CD14-positive monocyte (primary cell): Measurements from ENCODE around the gene ADAMTS8. TPM values are rescaled to one million over a fixed set of nuclear protein-coding genes. Genes with fewer than 3 reads are reported as not detected.

Experiments
- DNase-seq, 3 donors: peaks; one replicate each; pipeline ENCODE4 v3.0.0-alpha.2; 2011 to 2022
- H2AFZ ChIP-seq: 2 replicates; pipeline ENCODE4 v1.6.0; 2012; ENCODE audit warnings: mild to moderate bottlenecking, low read depth, low read length, inconsistent platforms; ENCODE audit not compliant: insufficient read depth, poor library complexity, severe bottlenecking
- H3K27ac ChIP-seq, 2 donors: 1 replicate in 1 of 2; 2 replicates in 1 of 2; pipeline ENCODE4 v1.5.1; 2012 to 2013; ENCODE audit warnings: low read length in 2 of 2, control low read depth in 1 of 2, inconsistent platforms in 1 of 2, low read depth in 1 of 2, mild to moderate bottlenecking in 1 of 2
- H3K27me3 ChIP-seq, 2 donors: one replicate each; pipeline versions ENCODE4 v1.6.0 to v1.6.1; 2011 to 2013; ENCODE audit warnings: low read length in 2 of 2; ENCODE audit not compliant: control insufficient read depth in 2 of 2, insufficient read depth in 2 of 2
- H3K36me3 ChIP-seq, 2 donors: replicated peaks in 1 of 2; 1 replicate in 1 of 2; 2 replicates in 1 of 2; pipeline versions ENCODE4 v1.5.1 to v1.6.1; 2012 to 2013; ENCODE audit warnings: low read length in 2 of 2, control low read depth in 1 of 2, inconsistent platforms in 1 of 2, mild to moderate bottlenecking in 1 of 2; ENCODE audit not compliant: insufficient read depth in 2 of 2, control insufficient read depth in 1 of 2
- H3K4me1 ChIP-seq, 2 donors: 1 replicate in 1 of 2; 2 replicates in 1 of 2; pipeline versions ENCODE4 v1.5.1 to v1.6.1; 2012 to 2013; ENCODE audit warnings: low read length in 2 of 2, control low read depth in 1 of 2, inconsistent platforms in 1 of 2, mild to moderate bottlenecking in 1 of 2, moderate library complexity in 1 of 2; ENCODE audit not compliant: insufficient read depth in 2 of 2, control insufficient read depth in 1 of 2
- H3K4me2 ChIP-seq: replicated peaks from 2 replicates; pipeline ENCODE3; 2012; ENCODE audit warnings: low read length, moderate library complexity, mild to moderate bottlenecking; ENCODE audit not compliant: poor library complexity, severe bottlenecking; ENCODE audit errors: extremely low read depth
- H3K4me3 ChIP-seq, 3 experiments: fragments of 200-600 bp in 1 of 3; sonication (generic) in 1 of 3; replicated peaks in 1 of 3; 1 replicate in 2 of 3; 2 replicates in 1 of 3; pipeline ENCODE4 v1.5.1; 2011 to 2013; ENCODE audit warnings: low read length in 3 of 3, mild to moderate bottlenecking in 3 of 3, control low read depth in 2 of 3, low read depth in 2 of 3, inconsistent platforms in 1 of 3, moderate library complexity in 1 of 3
- H3K79me2 ChIP-seq: 2 replicates; pipeline ENCODE4 v1.6.0; 2012; ENCODE audit warnings: mild to moderate bottlenecking, control low read depth, inconsistent platforms, low read length, moderate library complexity; ENCODE audit not compliant: insufficient read depth
- H3K9ac ChIP-seq: 2 replicates; pipeline ENCODE4 v1.6.0; 2017; ENCODE audit warnings: low read length, mild to moderate bottlenecking; ENCODE audit not compliant: insufficient read depth, poor library complexity, severe bottlenecking
- H3K9me3 ChIP-seq, 2 donors: replicated peaks in 1 of 2; 1 replicate in 1 of 2; 2 replicates in 1 of 2; pipeline versions ENCODE4 v1.5.1 to v1.6.1; 2012 to 2013; ENCODE audit warnings: low read length in 2 of 2, control low read depth in 1 of 2; ENCODE audit not compliant: control insufficient read depth in 1 of 2, insufficient read depth in 1 of 2
- H4K20me1 ChIP-seq: 2 replicates; pipeline ENCODE4 v1.6.0; 2012; ENCODE audit warnings: mild to moderate bottlenecking, low read length, control low read depth, moderate library complexity; ENCODE audit not compliant: insufficient read depth
- H3K27ac Mint-ChIP-seq, 7 donors: one replicate each; pipeline ENCODE4 v1.8.0; 2020; ENCODE audit warnings: mild to moderate bottlenecking in 7 of 7, mixed read lengths in 7 of 7, moderate library complexity in 6 of 7, inconsistent platforms in 2 of 7
- H3K27me3 Mint-ChIP-seq, 3 donors: one replicate each; pipeline ENCODE4 v1.8.0; 2021 to 2022; ENCODE audit warnings: low read depth in 3 of 3, mild to moderate bottlenecking in 3 of 3, mixed read lengths in 3 of 3, moderate library complexity in 3 of 3, inconsistent platforms in 1 of 3
- H3K36me3 Mint-ChIP-seq, 2 donors: one replicate each; pipeline ENCODE4 v1.8.0; 2020; ENCODE audit warnings: mixed read lengths in 2 of 2, inconsistent platforms in 1 of 2, mild to moderate bottlenecking in 1 of 2
- H3K4me1 Mint-ChIP-seq: one replicate; pipeline ENCODE4 v1.8.0; 2020; ENCODE audit warnings: mild to moderate bottlenecking, mixed read lengths
- H3K4me3 Mint-ChIP-seq, 2 donors: one replicate each; pipeline ENCODE4 v1.8.0; 2020; ENCODE audit warnings: mild to moderate bottlenecking in 2 of 2, mixed read lengths in 2 of 2, moderate library complexity in 1 of 2
- H3K9me3 Mint-ChIP-seq, 7 donors: one replicate each; pipeline ENCODE4 v1.8.0; 2020 to 2022; ENCODE audit warnings: mixed read lengths in 7 of 7, mild to moderate bottlenecking in 6 of 7, moderate library complexity in 6 of 7, inconsistent platforms in 2 of 7
- CTCF ChIP-seq: fragments of 200-600 bp; IDR thresholded peaks from one replicate; pipeline ENCODE4 v1.8.0; 2022; ENCODE audit warnings: antibody characterized with exemption, mild to moderate bottlenecking
- WGBS: methylation state at CpG from one replicate; pipeline ENCODE4 v1.1.5; 2013; ENCODE audit warnings: missing lambda C conversion rate; ENCODE audit not compliant: insufficient coverage; 5-methylcytosine and 5-hydroxymethylcytosine counted together
- intact Hi-C, 2 donors: fragments of 100-400 bp; cut with micrococcal nuclease; formaldehyde crosslinking; loops; one replicate each; pipeline versions ENCODE4 v1.15.0 to v1.15.1; 2023
- polyA plus RNA-seq, 3 donors: library from polyadenylated mRNA; depleted of rRNA in 1 of 3; unstranded in 2 of 3; stranded (reverse) in 1 of 3; fragments of 300-500 nt in 2 of 3; fragments of >200 nt in 1 of 3; fragmentation: Illumina TruSeq in 2 of 3; gene quantifications; 1 replicate in 2 of 3; 2 replicates in 1 of 3; pipeline ENCODE4 v1.2.3, GENCODE V29; 2012 to 2021

The ADAMTS8 gene
- polyA plus RNA-seq, 3 donors, result not detected

GRCh38 chr11:130448039-130448415 lies 19.6 kb upstream of the ADAMTS8 start:
- Histone ChIP-seq H3K27ac (no peak overlapping the region), H3K4me1 (no peaks in the 10 kb centered on the region), H3K36me3 (no peaks in the 10 kb centered on the region), H3K27me3 (peaks cover 35 to 55% of the 10 kb centered on the region in 2 donors), H3K4me3 (peak overlapping the region in 1 of 3 experiments; percentile 42), H4K20me1 (no peaks in the 10 kb centered on the region), H2AFZ (no peak overlapping the region), H3K9me3 (peaks cover 0 to 9% of the 10 kb centered on the region in 2 donors), H3K4me2 (peak overlapping the region; percentile 55), H3K9ac (no peak overlapping the region), H3K79me2 (no peaks in the 10 kb centered on the region)
- intact Hi-C loops, result no loop called here
- Mint-ChIP-seq H3K27ac (no peak overlapping the region), H3K4me3 (peak overlapping the region in 1 of 2 donors; percentile 91), H3K27me3 (peaks cover 50 to 71% (median 51%) of the 10 kb centered on the region in 3 donors), H3K9me3 (peaks cover 0 to 15% (median 0%) of the 10 kb centered on the region in 7 donors), H3K36me3 (peaks cover 0 to 2% of the 10 kb centered on the region in 2 donors), H3K4me1 (peaks cover 7% of the 10 kb centered on the region)
- WGBS, result 12% methylated on average over 11 of the region's 11 CpGs
- DNase-seq, result no peak
- no peak for TF ChIP-seq CTCF

- Histone ChIP-seq H3K4me2 (no peak overlapping the region), H3K4me1 (no peaks in the 10 kb centered on the region), H3K27ac (no peak overlapping the region), H4K20me1 (no peaks in the 10 kb centered on the region), H3K27me3 (peaks cover 31 to 43% of the 10 kb centered on the region in 2 donors), H3K36me3 (no peaks in the 10 kb centered on the region), H3K79me2 (no peaks in the 10 kb centered on the region), H2AFZ (no peak overlapping the region), H3K9ac (no peak overlapping the region), H3K4me3 (no peak overlapping the region), H3K9me3 (peaks cover 0 to 9% of the 10 kb centered on the region in 2 donors)
- intact Hi-C loops, result no loop called here
- 98% methylated on average over 3 of the region's 3 CpGs for WGBS
- DNase-seq, result no peak
- TF ChIP-seq CTCF, result no peak
- no peak overlapping the region for H3K27ac Mint-ChIP-seq
- H3K27me3 Mint-ChIP-seq, result peaks cover 44 to 53% (median 49%) of the 10 kb centered on the region in 3 donors
- H3K36me3 Mint-ChIP-seq, result peaks cover 0 to 2% of the 10 kb centered on the region in 2 donors
- H3K4me1 Mint-ChIP-seq, result peaks cover 7% of the 10 kb centered on the region
- no peak overlapping the region for H3K4me3 Mint-ChIP-seq
- peaks cover 0 to 15% (median 3%) of the 10 kb centered on the region in 7 donors for H3K9me3 Mint-ChIP-seq
Observed at GRCh38 chr11:130445788-130446187, 17.4 kb upstream of the ADAMTS8 start.
